Effector memory CD4-positive, alpha-beta T cell (primary cell): Measurements from ENCODE around the gene TFAP2B.
A peak's percentile ranks its signal among the peaks of the same experiment; 100 is the strongest.

Source experiments
- DNase-seq, 3 donors: peaks; one replicate each; pipeline ENCODE4 v3.0.0-alpha.2; 2020
- H3K27ac ChIP-seq: 2 replicates; pipeline ENCODE4 v1.7.0; 2013; ENCODE audit warnings: mild to moderate bottlenecking, low read length, moderate library complexity; ENCODE audit not compliant: insufficient read depth, poor library complexity, severe bottlenecking
- H3K27me3 ChIP-seq: replicated peaks from 2 replicates; pipeline ENCODE4 v1.7.0; 2013; ENCODE audit warnings: mild to moderate bottlenecking, low read length; ENCODE audit not compliant: insufficient read depth, control insufficient read depth, poor library complexity, severe bottlenecking
- H3K36me3 ChIP-seq: 2 replicates; pipeline ENCODE4 v1.7.0; 2013; ENCODE audit warnings: mild to moderate bottlenecking, low read length, moderate library complexity; ENCODE audit not compliant: control insufficient read depth, insufficient read depth
- H3K4me1 ChIP-seq: 2 replicates; pipeline ENCODE4 v1.7.0; 2013; ENCODE audit warnings: low read length, mild to moderate bottlenecking; ENCODE audit not compliant: control insufficient read depth, insufficient read depth, poor library complexity, severe bottlenecking
- H3K4me3 ChIP-seq: 2 replicates; pipeline ENCODE4 v1.7.0; 2013; ENCODE audit warnings: low read length, low read depth, mild to moderate bottlenecking; ENCODE audit not compliant: insufficient read depth, poor library complexity, severe bottlenecking
- H3K9me3 ChIP-seq: 2 replicates; pipeline ENCODE4 v1.7.0; 2013; ENCODE audit warnings: mild to moderate bottlenecking, low read length, moderate library complexity; ENCODE audit not compliant: control insufficient read depth

The TFAP2B gene

GRCh38 chr6:50816115-50816675, 2.5 kb upstream of the TFAP2B start:
- peak overlapping the region; percentile 48 for H3K4me3 ChIP-seq
- no peak overlapping the region for H3K27ac ChIP-seq
- DNase-seq = peak in 1 of 3 donors; percentile 25
- H3K4me1 ChIP-seq = no peaks in the 10 kb centered on the region
- no peaks in the 10 kb centered on the region for H3K9me3 ChIP-seq
- no peaks in the 10 kb centered on the region for H3K36me3 ChIP-seq
- H3K27me3 ChIP-seq = peaks cover 5% of the 10 kb centered on the region

- peaks cover 11% of the 10 kb centered on the region for H3K27me3 ChIP-seq
- no peak overlapping the region for H3K4me3 ChIP-seq
- H3K27ac ChIP-seq = no peak overlapping the region
- no peaks in the 10 kb centered on the region for H3K36me3 ChIP-seq
- no peak for DNase-seq
- no peaks in the 10 kb centered on the region for H3K4me1 ChIP-seq
- no peaks in the 10 kb centered on the region for H3K9me3 ChIP-seq
These were observed 1.6 kb upstream of the TFAP2B start for GRCh38 chr6:50816947-50817645.

- DNase-seq = no peak
- no peak overlapping the region for H3K4me3 ChIP-seq
- no peaks in the 10 kb centered on the region for H3K36me3 ChIP-seq
- H3K4me1 ChIP-seq = no peaks in the 10 kb centered on the region
- H3K27me3 ChIP-seq = peaks cover 11% of the 10 kb centered on the region
- H3K27ac ChIP-seq = no peak overlapping the region
- no peaks in the 10 kb centered on the region for H3K9me3 ChIP-seq
These were observed 1.1 kb upstream of the TFAP2B start for GRCh38 chr6:50817646-50817950.

- Histone ChIP-seq H3K27me3 (peaks cover 11% of the 10 kb centered on the region), H3K36me3 (no peaks in the 10 kb centered on the region), H3K4me1 (no peaks in the 10 kb centered on the region), H3K4me3 (no peak overlapping the region), H3K9me3 (no peaks in the 10 kb centered on the region), H3K27ac (no peak overlapping the region)
- no peak for DNase-seq
These were observed 651 bp upstream of the TFAP2B start for GRCh38 chr6:50818020-50818419.

- peaks cover 20% of the 10 kb centered on the region for H3K27me3 ChIP-seq
- H3K9me3 ChIP-seq = no peaks in the 10 kb centered on the region
- no peak overlapping the region for H3K27ac ChIP-seq
- H3K4me1 ChIP-seq = no peaks in the 10 kb centered on the region
- H3K36me3 ChIP-seq = no peaks in the 10 kb centered on the region
- H3K4me3 ChIP-seq = no peak overlapping the region
- no peak for DNase-seq
These were observed 814 bp downstream of the TFAP2B start for GRCh38 chr6:50819466-50819903.

GRCh38 chr6:50819904-50820868, 1.5 kb downstream of the TFAP2B start:
- H3K36me3 ChIP-seq = no peaks in the 10 kb centered on the region
- H3K4me1 ChIP-seq = no peaks in the 10 kb centered on the region
- H3K27me3 ChIP-seq = peaks cover 20% of the 10 kb centered on the region
- no peak overlapping the region for H3K27ac ChIP-seq
- H3K9me3 ChIP-seq = no peaks in the 10 kb centered on the region
- H3K4me3 ChIP-seq = no peak overlapping the region
- no peak for DNase-seq

GRCh38 chr6:50820869-50821264, 2.2 kb downstream of the TFAP2B start:
- no peaks in the 10 kb centered on the region for H3K36me3 ChIP-seq
- H3K27me3 ChIP-seq = peaks cover 23% of the 10 kb centered on the region
- H3K27ac ChIP-seq = no peak overlapping the region
- H3K4me3 ChIP-seq = no peak overlapping the region
- no peak for DNase-seq
- H3K9me3 ChIP-seq = no peaks in the 10 kb centered on the region
- no peaks in the 10 kb centered on the region for H3K4me1 ChIP-seq

GRCh38 chr6:50821441-50822077, 2.9 kb downstream of the TFAP2B start:
- Histone ChIP-seq H3K4me1 (no peaks in the 10 kb centered on the region), H3K27me3 (peaks cover 24% of the 10 kb centered on the region), H3K36me3 (no peaks in the 10 kb centered on the region), H3K27ac (no peak overlapping the region), H3K9me3 (no peaks in the 10 kb centered on the region), H3K4me3 (no peak overlapping the region)
- DNase-seq = no peak

GRCh38 chr6:50822078-50822476, 3.4 kb downstream of the TFAP2B start:
- Histone ChIP-seq H3K4me3 (no peak overlapping the region), H3K36me3 (no peaks in the 10 kb centered on the region), H3K27me3 (peaks cover 24% of the 10 kb centered on the region), H3K9me3 (no peaks in the 10 kb centered on the region), H3K4me1 (no peaks in the 10 kb centered on the region), H3K27ac (no peak overlapping the region)
- no peak for DNase-seq
